A549 (cell line): ENCODE measurements around the gene ATG9A. TPM values are rescaled to one million over a fixed set of nuclear protein-coding genes. Genes with fewer than 3 reads are reported as not detected.

Experiments used
- ATAC-seq, 2 experiments: fragments of 200-7000 bp in 1 of 2; fragments of >200 bp in 1 of 2; cut with Nextera tagmentation in 1 of 2; cut with Tn5 transposase in 1 of 2; 3 replicates each; pipeline versions ENCODE4 v1.8.0 to v1.9.1; 2018 to 2020; ENCODE audit warnings: mild to moderate bottlenecking in 1 of 2, moderate library complexity in 1 of 2
- CTCF ChIA-PET: fragments of 300-600 bp; sonication (Branson Sonifier 250); formaldehyde crosslinking; extraction: SDS; loops from one replicate; lab custom pipeline; 2021; ENCODE audit warnings: antibody characterized with exemption, inconsistent platforms; lab: Yijun Ruan, JAX
- POLR2A ChIA-PET: fragments of 350-600 bp; formaldehyde crosslinking; extraction: SDS; loops from one replicate; lab custom pipeline; 2021; ENCODE audit warnings: antibody characterized with exemption, inconsistent platforms; lab: Yijun Ruan, JAX
- DNase-seq, 2 experiments: peaks; one replicate each; pipeline versions ENCODE4 v3.0.0 to v3.0.0-alpha.2; 2011 to 2016; ENCODE audit warnings: low read depth in 1 of 2, low spot score in 1 of 2
- FAIRE-seq: peaks from 2 replicates; lab custom pipeline; 2011; peaks lifted over from hg19 to GRCh38; lab: Jason Lieb, UNC
- H3K27ac ChIP-seq, 2 experiments: fragments of >200 bp; sonication (Bioruptor Twin); formaldehyde crosslinking; 3 replicates each; pipeline ENCODE4 v1.5.1; 2016 to 2017
- H3K4me1 ChIP-seq: fragments of >200 bp; sonication (Bioruptor Twin); formaldehyde crosslinking; 3 replicates; pipeline ENCODE4 v1.6.1; 2016
- H3K4me2 ChIP-seq: fragments of >200 bp; sonication (Bioruptor Twin); formaldehyde crosslinking; 3 replicates; pipeline ENCODE4 v1.6.1; 2016
- H3K4me3 ChIP-seq: fragments of >200 bp; sonication (Bioruptor Twin); formaldehyde crosslinking; 3 replicates; pipeline ENCODE4 v1.5.1; 2016
- H3K9me3 ChIP-seq: fragments of >200 bp; sonication (Bioruptor Twin); formaldehyde crosslinking; 3 replicates; pipeline ENCODE4 v1.6.1; 2016
- CTCF ChIP-seq: fragments of >200 bp; sonication (Bioruptor Twin); formaldehyde crosslinking; IDR thresholded peaks from 3 replicates; pipeline ENCODE4 v1.5.1; 2016
- EHF ChIP-seq: fragments of 250-450 bp; sonication (Bioruptor Pico); IDR thresholded peaks from 2 replicates; pipeline ENCODE4 v1.5.0; 2020; ENCODE audit warnings: mild to moderate bottlenecking
- EHMT2 ChIP-seq: fragments of 200-600 bp; sonication (generic); IDR thresholded peaks from 2 replicates; pipeline ENCODE4 v1.6.1; 2016; ENCODE audit warnings: antibody characterized with exemption, low read depth, mild to moderate bottlenecking, moderate library complexity
- ESRRA ChIP-seq: fragments of 150-350 bp; IDR thresholded peaks from 2 replicates; pipeline ENCODE4 v1.6.1; 2014; ENCODE audit warnings: mild to moderate bottlenecking, low read length, borderline replicate concordance
- FOSB ChIP-seq: fragments of 250-450 bp; sonication (Bioruptor Pico); IDR thresholded peaks from 2 replicates; pipeline ENCODE4 v1.5.0; 2020; ENCODE audit warnings: mild to moderate bottlenecking, moderate library complexity
- HDAC2 ChIP-seq: fragments of 200-600 bp; sonication (generic); IDR thresholded peaks from 2 replicates; pipeline ENCODE4 v1.6.1; 2016
- HEYL ChIP-seq: fragments of 250-450 bp; sonication (Bioruptor Pico); IDR thresholded peaks from 2 replicates; pipeline ENCODE4 v1.8.0; 2021; ENCODE audit warnings: mild to moderate bottlenecking, moderate library complexity
- HMGXB4 ChIP-seq: fragments of 250-450 bp; sonication (Bioruptor Pico); IDR thresholded peaks from 2 replicates; pipeline ENCODE4 v1.5.0; 2021; ENCODE audit warnings: mild to moderate bottlenecking, moderate library complexity, borderline replicate concordance
- HOXA7 ChIP-seq: fragments of 250-450 bp; sonication (Bioruptor Pico); IDR thresholded peaks from 2 replicates; pipeline ENCODE4 v1.5.0; 2020; ENCODE audit warnings: mild to moderate bottlenecking, moderate library complexity
- HOXB5 ChIP-seq: fragments of 250-450 bp; sonication (Bioruptor Pico); IDR thresholded peaks from 2 replicates; pipeline ENCODE4 v1.5.0; 2020; ENCODE audit warnings: mild to moderate bottlenecking, moderate library complexity
- JUN ChIP-seq, 2 experiments: fragments of >200 bp; sonication (Bioruptor Twin); formaldehyde crosslinking; IDR thresholded peaks; 2 replicates in 1 of 2; 3 replicates in 1 of 2; pipeline ENCODE4 v1.6.1; 2016 to 2017
- MYC ChIP-seq: IDR thresholded peaks from 2 replicates; pipeline ENCODE4 v1.6.1; 2012; ENCODE audit warnings: mild to moderate bottlenecking, inconsistent platforms, low read length, improper control_type of control experiment, borderline replicate concordance
- NR3C1 ChIP-seq: fragments of >200 bp; sonication (Bioruptor Twin); formaldehyde crosslinking; IDR thresholded peaks from 3 replicates; pipeline ENCODE4 v1.6.1; 2017
- PHF8 ChIP-seq: fragments of 200-600 bp; sonication (generic); IDR thresholded peaks from 2 replicates; pipeline ENCODE4 v1.6.1; 2016; ENCODE audit warnings: low read depth, mild to moderate bottlenecking, antibody characterized with exemption, moderate library complexity, borderline replicate concordance
- POLR2AphosphoS2 ChIP-seq: conservative IDR thresholded peaks from 2 replicates; pipeline ENCODE4 v1.6.1; 2012; ENCODE audit warnings: low read length, improper control_type of control experiment, inconsistent platforms
- SMC3 ChIP-seq: fragments of >200 bp; sonication (Bioruptor Twin); formaldehyde crosslinking; IDR thresholded peaks from 3 replicates; pipeline ENCODE4 v1.6.1; 2018; ENCODE audit warnings: inconsistent platforms
- ZFP36 ChIP-seq: fragments of 450-650 bp; IDR thresholded peaks from 2 replicates; pipeline ENCODE4 v1.6.1; 2014; ENCODE audit warnings: borderline replicate concordance; ENCODE audit not compliant: partially characterized antibody
- WGBS: methylation state at CpG from one replicate; pipeline ENCODE4 v1.1.6; 2017; ENCODE audit errors: missing lambda C conversion rate; 5-methylcytosine and 5-hydroxymethylcytosine counted together
- polyA plus RNA-seq, 4 experiments: library from polyadenylated mRNA; depleted of rRNA in 3 of 4; stranded (reverse); fragments of >200 nt; fragmentation: RNase III in 1 of 4; extraction: RNeasy Plus Mini Kit Qiagen cat#74134 plus additional on column Dnase treatment in 1 of 4; gene quantifications; 2 replicates in 3 of 4; 3 replicates in 1 of 4; pipeline ENCODE4 v1.2.3, GENCODE V29; 2011 to 2017
- TF ChIP-seq, protein P1 (sequence below): fragments of 150-350 bp; IDR thresholded peaks from 2 replicates; pipeline ENCODE4 v1.6.1; 2014; ENCODE audit warnings: low read depth, mild to moderate bottlenecking, low read length

Gene ATG9A
- polyA plus RNA-seq, 2 of the 4 experiments (the other 2 are of a cell fraction), result 41.9 to 75.2 TPM

DNA sequence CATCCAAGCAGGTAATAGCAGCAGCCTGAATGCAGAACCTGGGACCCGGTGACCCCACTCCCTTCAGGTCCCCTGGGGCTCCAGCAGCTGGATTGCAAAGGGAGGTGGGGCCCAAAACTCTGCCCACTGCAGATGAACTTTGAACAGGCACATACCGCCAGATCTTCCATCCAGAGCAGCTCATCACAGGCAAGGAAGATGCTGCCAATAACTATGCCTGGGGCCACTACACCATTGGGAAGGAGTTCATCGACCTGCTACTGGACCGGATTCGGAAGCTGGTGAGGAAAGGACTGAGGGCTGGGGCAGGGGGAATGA lies 40.6 kb upstream of the ATG9A start:
- no peak for FAIRE-seq
- TF ChIP-seq EHF (CRISPR knock-in tag), result no peak
- TF ChIP-seq MYC, result no peak
- no peak for TF ChIP-seq HEYL (CRISPR knock-in tag)
- TF ChIP-seq HOXB5 (CRISPR knock-in tag), result no peak
- TF ChIP-seq HMGXB4 (CRISPR knock-in tag), result no peak
- TF ChIP-seq, protein P1, sequence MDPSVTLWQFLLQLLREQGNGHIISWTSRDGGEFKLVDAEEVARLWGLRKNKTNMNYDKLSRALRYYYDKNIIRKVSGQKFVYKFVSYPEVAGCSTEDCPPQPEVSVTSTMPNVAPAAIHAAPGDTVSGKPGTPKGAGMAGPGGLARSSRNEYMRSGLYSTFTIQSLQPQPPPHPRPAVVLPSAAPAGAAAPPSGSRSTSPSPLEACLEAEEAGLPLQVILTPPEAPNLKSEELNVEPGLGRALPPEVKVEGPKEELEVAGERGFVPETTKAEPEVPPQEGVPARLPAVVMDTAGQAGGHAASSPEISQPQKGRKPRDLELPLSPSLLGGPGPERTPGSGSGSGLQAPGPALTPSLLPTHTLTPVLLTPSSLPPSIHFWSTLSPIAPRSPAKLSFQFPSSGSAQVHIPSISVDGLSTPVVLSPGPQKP, result no peak
- Histone ChIP-seq H3K4me2 (peak overlapping the region; percentile 33), H3K27ac (peak overlapping the region; percentile 29 to 96; a peak in 5 of 6 replicates), H3K4me3 (no peak overlapping the region), H3K9me3 (no peaks in the 10 kb centered on the region), H3K4me1 (peaks cover 51% of the 10 kb centered on the region)
- POLR2A ChIA-PET, result interaction anchor here (0.9 kb wide), 1 partner anchor 17 kb away, joined by 11 read pairs; the partner anchor contains the start of gene TUBA4B
- whole genome bisulfite sequencing, result 80% methylated on average over 4 of the region's 5 CpGs
- no peak for ATAC-seq
- no peak for DNase-seq
- CTCF ChIA-PET, result interaction anchor here (0.7 to 4.6 kb wide), 11 partner anchors 8 to 978 kb away, joined by 3 to 24 read pairs (median 3); partner anchors contain the start of genes TUBA4A and TUBA4B

DNA sequence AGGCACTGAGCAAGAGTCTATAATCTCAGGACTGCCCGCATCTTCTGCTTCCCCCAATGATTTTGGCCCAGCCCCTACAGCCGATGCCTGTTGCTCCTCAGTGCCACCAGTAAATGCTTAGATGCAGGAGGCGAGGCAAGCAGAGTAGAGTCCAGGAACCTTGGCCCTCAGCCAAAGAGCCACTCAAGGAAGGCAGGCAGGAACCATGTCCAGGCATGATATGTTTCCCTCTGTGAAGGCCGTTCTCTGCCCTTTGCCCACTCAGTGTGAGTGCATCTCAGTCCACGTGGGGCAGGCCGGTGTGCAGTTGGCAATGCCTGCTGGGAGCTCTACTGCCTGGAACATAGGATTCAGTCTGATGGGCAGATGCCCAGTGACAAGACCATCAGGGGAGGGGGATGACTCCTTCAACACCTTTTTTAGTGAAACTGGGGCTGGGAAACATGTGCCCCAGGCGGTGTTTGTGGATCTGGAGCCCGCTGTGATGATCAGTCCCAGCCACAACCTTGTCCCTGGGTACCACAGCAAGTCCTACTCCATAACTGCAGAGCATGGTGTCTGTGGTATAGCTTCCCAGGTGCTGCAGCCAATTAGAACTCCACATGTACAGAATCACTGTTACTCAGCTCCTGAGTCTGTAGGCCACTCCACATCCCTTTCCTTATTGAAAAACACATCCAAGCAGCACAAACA lies 40.1 kb upstream of the ATG9A start:
- Histone ChIP-seq H3K9me3 (no peaks in the 10 kb centered on the region), H3K4me2 (peak overlapping the region; percentile 33), H3K4me3 (no peak overlapping the region), H3K4me1 (peaks cover 46% of the 10 kb centered on the region), H3K27ac (peak overlapping the region; percentile 29 to 96; a peak in 5 of 6 replicates)
- DNase-seq, result no peak
- ChIA-PET POLR2A (no interaction called here), CTCF (interaction anchor here (0.7 to 4.6 kb wide), 9 partner anchors 9 to 978 kb away, joined by 3 to 24 read pairs (median 3); partner anchors contain the start of genes TUBA4A and TUBA4B)
- TF ChIP-seq EHMT2, result no peak
- TF ChIP-seq ZFP36, result no peak
- no peak for TF ChIP-seq HDAC2
- no peak for TF ChIP-seq ESRRA
- no peak for TF ChIP-seq CTCF
- TF ChIP-seq PHF8, result no peak
- no peak for TF ChIP-seq HOXA7
- TF ChIP-seq NR3C1, result no peak
- no peak for TF ChIP-seq POLR2AphosphoS2
- TF ChIP-seq FOSB (CRISPR knock-in tag), result no peak
- no peak for TF ChIP-seq JUN (IDR thresholded peaks at IDR 0.05)
- TF ChIP-seq SMC3, result no peak
- WGBS, result 81% methylated on average over 8 of the region's 8 CpGs
- FAIRE-seq, result no peak
- no peak for ATAC-seq
